H1 (cell line): Measurements from ENCODE around the gene CEP126. TPM values are rescaled to one million over a fixed set of nuclear protein-coding genes. Genes with fewer than 3 reads are reported as not detected.

Experiments used
- CTCF ChIA-PET: fragments of 300-600 bp; sonication (Branson Sonifier 250); formaldehyde crosslinking; loops from one replicate; lab custom pipeline; 2021; ENCODE audit not compliant: partially characterized antibody; lab: Charles Lee
- POLR2A ChIA-PET: fragments of 300-600 bp; sonication (Branson Sonifier 250); formaldehyde crosslinking; loops from one replicate; lab custom pipeline; 2021; ENCODE audit warnings: inconsistent platforms; ENCODE audit not compliant: partially characterized antibody; lab: Charles Lee
- DNase-seq, 2 experiments: peaks; one replicate each; pipeline versions ENCODE4 v3.0.0 to v3.0.0-alpha.2; 2010 to 2022; ENCODE audit warnings: low spot score in 2 of 2, low read depth in 1 of 2, mixed read lengths in 1 of 2
- FAIRE-seq: peaks from 2 replicates; lab custom pipeline; 2011; peaks lifted over from hg19 to GRCh38; lab: Jason Lieb, UNC
- H2AFZ ChIP-seq: 2 replicates; pipeline ENCODE4 v1.8.1; 2012; ENCODE audit warnings: low read length, inconsistent platforms
- H2AK5ac ChIP-seq: 2 replicates; pipeline ENCODE4 v1.6.1; 2013; ENCODE audit warnings: low read depth, low read length
- H2BK120ac ChIP-seq: replicated peaks from 2 replicates; pipeline ENCODE3; 2013; ENCODE audit warnings: low read depth, low read length, inconsistent platforms
- H2BK12ac ChIP-seq: 2 replicates; pipeline ENCODE4 v1.6.1; 2013; ENCODE audit warnings: low read depth, low read length
- H2BK15ac ChIP-seq: 2 replicates; pipeline ENCODE4 v1.6.1; 2013; ENCODE audit warnings: low read length
- H2BK20ac ChIP-seq: 2 replicates; pipeline ENCODE4 v1.6.1; 2013; ENCODE audit warnings: low read length
- H2BK5ac ChIP-seq: 2 replicates; pipeline ENCODE4 v1.6.1; 2013; ENCODE audit warnings: low read depth, low read length
- H3K14ac ChIP-seq: 2 replicates; pipeline ENCODE4 v1.6.1; 2013; ENCODE audit warnings: inconsistent platforms; ENCODE audit not compliant: insufficient read length
- H3K18ac ChIP-seq: 2 replicates; pipeline ENCODE4 v1.6.1; 2013; ENCODE audit warnings: low read length; ENCODE audit errors: extremely low read depth
- H3K23ac ChIP-seq: 2 replicates; pipeline ENCODE4 v1.6.1; 2013; ENCODE audit warnings: inconsistent platforms; ENCODE audit not compliant: insufficient read length
- H3K23me2 ChIP-seq: 2 replicates; pipeline ENCODE4 v1.6.1; 2013; ENCODE audit warnings: low read depth, low read length
- H3K27ac ChIP-seq: 2 replicates; pipeline ENCODE4 v1.6.1; 2011; ENCODE audit warnings: low read depth, low read length, inconsistent platforms
- H3K27me3 ChIP-seq, 4 experiments: replicated peaks in 1 of 4; 1 replicate in 1 of 4; 2 replicates in 3 of 4; pipeline versions ENCODE4 v1.6.1 to v1.8.1; 2011 to 2013; ENCODE audit warnings: low read length in 3 of 4, mild to moderate bottlenecking in 3 of 4, inconsistent platforms in 2 of 4, mixed read lengths in 2 of 4, moderate library complexity in 1 of 4; ENCODE audit not compliant: control insufficient read depth in 3 of 4, insufficient read depth in 3 of 4; ENCODE audit errors: extremely low read depth in 1 of 4
- H3K36me3 ChIP-seq, 4 experiments: 2 replicates each; pipeline versions ENCODE4 v1.6.1 to v1.8.1; 2011 to 2013; ENCODE audit warnings: mild to moderate bottlenecking in 4 of 4, low read length in 3 of 4, moderate library complexity in 2 of 4, control low read depth in 1 of 4, inconsistent platforms in 1 of 4; ENCODE audit not compliant: insufficient read depth in 4 of 4, control insufficient read depth in 2 of 4
- H3K4ac ChIP-seq: replicated peaks from 2 replicates; pipeline ENCODE3; 2013; ENCODE audit warnings: low read length, low read depth, mixed read lengths, inconsistent platforms; ENCODE audit not compliant: insufficient read length
- H3K4me1 ChIP-seq, 4 experiments: replicated peaks in 1 of 4; 1 replicate in 1 of 4; 2 replicates in 3 of 4; pipeline versions ENCODE4 v1.6.1 to v1.8.1; 2011 to 2013; ENCODE audit warnings: low read length in 3 of 4, inconsistent platforms in 2 of 4, mixed read lengths in 1 of 4; ENCODE audit not compliant: insufficient read depth in 4 of 4, control insufficient read depth in 3 of 4
- H3K4me2 ChIP-seq, 2 experiments: 2 replicates each; pipeline versions ENCODE4 v1.6.1 to v1.8.1; 2011 to 2013; ENCODE audit warnings: low read depth in 2 of 2, low read length in 2 of 2, control low read depth in 1 of 2, inconsistent platforms in 1 of 2, mild to moderate bottlenecking in 1 of 2; ENCODE audit not compliant: insufficient read depth in 1 of 2
- H3K4me3 ChIP-seq, 4 experiments: fragments of 200-600, 300-600 bp in 1 of 4; sonication (generic), shearing (Covaris generic), sonication (Bioruptor Twin) in 1 of 4; 2 replicates each; pipeline versions ENCODE4 v1.5.1 to v1.8.1; 2011 to 2016; ENCODE audit warnings: low read length in 4 of 4, low read depth in 3 of 4, control low read depth in 2 of 4, inconsistent platforms in 2 of 4, mild to moderate bottlenecking in 2 of 4, mixed read lengths in 1 of 4, moderate library complexity in 1 of 4; ENCODE audit not compliant: insufficient read depth in 2 of 4; ENCODE audit errors: extremely low read depth in 1 of 4
- H3K56ac ChIP-seq: replicated peaks from 2 replicates; pipeline ENCODE3; 2013; ENCODE audit warnings: low read depth, mild to moderate bottlenecking, mixed read lengths, low read length, inconsistent platforms; ENCODE audit not compliant: insufficient read length
- H3K79me1 ChIP-seq: 2 replicates; pipeline ENCODE4 v1.6.1; 2013; ENCODE audit warnings: low read depth, low read length, control low read depth
- H3K79me2 ChIP-seq, 2 experiments: 2 replicates each; pipeline versions ENCODE4 v1.6.1 to v1.8.1; 2012 to 2013; ENCODE audit warnings: low read length in 2 of 2, mild to moderate bottlenecking in 2 of 2, inconsistent platforms in 1 of 2; ENCODE audit not compliant: insufficient read depth in 2 of 2, control insufficient read depth in 1 of 2
- H3K9ac ChIP-seq, 4 experiments: replicated peaks in 1 of 4; 1 replicate in 1 of 4; 2 replicates in 3 of 4; pipeline versions ENCODE4 v1.6.1 to v1.8.1; 2011 to 2013; ENCODE audit warnings: low read depth in 3 of 4, low read length in 3 of 4, control low read depth in 2 of 4, mild to moderate bottlenecking in 2 of 4, moderate library complexity in 2 of 4, inconsistent platforms in 1 of 4; ENCODE audit errors: extremely low read depth in 1 of 4
- H3K9me3 ChIP-seq, 2 experiments: 2 replicates each; pipeline versions ENCODE4 v1.6.1 to v1.8.1; 2012 to 2013; ENCODE audit warnings: mild to moderate bottlenecking in 2 of 2, moderate library complexity in 2 of 2, control low read depth in 1 of 2, inconsistent platforms in 1 of 2, low read depth in 1 of 2, low read length in 1 of 2, mixed read lengths in 1 of 2; ENCODE audit not compliant: insufficient read depth in 2 of 2
- H4K20me1 ChIP-seq, 2 experiments: replicated peaks in 1 of 2; 2 replicates each; pipeline versions ENCODE3 to v1.8.1; 2011 to 2013; ENCODE audit warnings: inconsistent platforms in 2 of 2, low read length in 2 of 2, mild to moderate bottlenecking in 1 of 2; ENCODE audit not compliant: insufficient read depth in 2 of 2, control insufficient read depth in 1 of 2
- H4K5ac ChIP-seq: 2 replicates; pipeline ENCODE4 v1.6.1; 2013; ENCODE audit warnings: low read length, low read depth, mixed read lengths, inconsistent platforms; ENCODE audit not compliant: insufficient read length
- H4K8ac ChIP-seq: 2 replicates; pipeline ENCODE4 v1.8.0; 2013; ENCODE audit warnings: mild to moderate bottlenecking, moderate library complexity, low read length, inconsistent platforms; ENCODE audit not compliant: insufficient read depth; ENCODE audit errors: extremely low read depth
- H4K91ac ChIP-seq: replicated peaks from 2 replicates; pipeline ENCODE3; 2013; ENCODE audit warnings: low read length, mixed read lengths, inconsistent platforms; ENCODE audit not compliant: insufficient read length
- CBX5 ChIP-seq: fragments of 300-800, 300-1000 bp; sonication (generic); IDR thresholded peaks from 2 replicates; pipeline ENCODE4 v1.7.1; 2016; ENCODE audit warnings: antibody characterized with exemption, low read length, low read depth
- CTCF ChIP-seq, 3 experiments: IDR thresholded peaks; 1 replicate in 2 of 3; 2 replicates in 1 of 3; pipeline versions ENCODE4 v1.5.1 to v1.6.1; 2011; ENCODE audit warnings: low read length in 3 of 3, mild to moderate bottlenecking in 3 of 3, inconsistent platforms in 2 of 3, low read depth in 1 of 3, moderate library complexity in 1 of 3; ENCODE audit not compliant: insufficient read depth in 1 of 3; ENCODE audit errors: control extremely low read depth in 1 of 3
- GABPA ChIP-seq: IDR thresholded peaks from 2 replicates; pipeline ENCODE4 v1.6.1; 2011; ENCODE audit warnings: mild to moderate bottlenecking, low read length, moderate library complexity, borderline replicate concordance; ENCODE audit not compliant: insufficient read depth
- HDAC6 ChIP-seq: IDR thresholded peaks from one replicate; pipeline ENCODE4 v1.7.1; 2012; ENCODE audit warnings: low read depth, mild to moderate bottlenecking, inconsistent platforms, low read length, moderate library complexity
- MAFK ChIP-seq: IDR thresholded peaks from 2 replicates; pipeline ENCODE4 v1.6.1; 2012; ENCODE audit warnings: low read depth, mild to moderate bottlenecking, improper control_type of control experiment, low read length
- RNF2 ChIP-seq: fragments of 200-900, 300-1000 bp; sonication (generic); IDR thresholded peaks from 2 replicates; pipeline ENCODE4 v1.7.1; 2016; ENCODE audit warnings: borderline replicate concordance, low read depth, mild to moderate bottlenecking, antibody characterized with exemption, low read length; ENCODE audit not compliant: poor library complexity, severe bottlenecking; ENCODE audit errors: missing control alignments
- SIN3A ChIP-seq, 2 experiments: IDR thresholded peaks in 1 of 2; conservative IDR thresholded peaks in 1 of 2; 2 replicates each; pipeline ENCODE4 v1.6.1; 2011 to 2012; ENCODE audit warnings: low read length in 2 of 2, improper control_type of control experiment in 1 of 2, low read depth in 1 of 2, mild to moderate bottlenecking in 1 of 2
- TAF7 ChIP-seq: optimal IDR thresholded peaks from 2 replicates; pipeline ENCODE3; 2011; ENCODE audit warnings: low read depth, mild to moderate bottlenecking, inconsistent platforms, low read length, moderate library complexity, borderline replicate concordance
- ZNF274 ChIP-seq: IDR thresholded peaks from 2 replicates; pipeline ENCODE4 v1.7.0; 2012; ENCODE audit warnings: low read length, borderline replicate concordance; ENCODE audit errors: extremely low read depth
- WGBS, 2 experiments: shearing (Covaris generic) in 1 of 2; methylation state at CpG; one replicate each; pipeline versions ENCODE4 v1.1.6 to v1.1.7; 2013 to 2015; ENCODE audit warnings: low lambda C conversion rate in 2 of 2, mixed read lengths in 2 of 2, inconsistent platforms in 1 of 2, low coverage in 1 of 2, missing lambda C conversion rate in 1 of 2; ENCODE audit not compliant: insufficient replicate concordance in 2 of 2, insufficient coverage in 1 of 2, insufficient read length in 1 of 2; ENCODE audit errors: extremely low coverage in 1 of 2, missing lambda C conversion rate in 1 of 2; 5-methylcytosine and 5-hydroxymethylcytosine counted together
- polyA plus RNA-seq, 7 experiments: library from polyadenylated mRNA; depleted of rRNA in 3 of 7; stranded (reverse) in 5 of 7; unstranded in 2 of 7; fragments of >200 nt in 5 of 7; fragments of 200-250 nt in 2 of 7; gene quantifications; 1 replicate in 5 of 7; 2 replicates in 1 of 7; 4 replicates in 1 of 7; pipeline versions ENCODE4 v1.2.1 to v1.2.3, GENCODE V29; 2011 to 2013; ENCODE audit warnings: missing spikeins in 2 of 7, mixed read lengths in 2 of 7
- total RNA-seq: library from RNA; stranded (reverse); fragmentation: NEBNext Ultra II Directional; extraction: Animal tissue kit (Norgen Biotek cat#: 25700); gene quantifications from 2 replicates; pipeline ENCODE4 v1.2.1, GENCODE V29; 2021
- TF ChIP-seq, protein P1 (sequence below): IDR thresholded peaks from 2 replicates; pipeline ENCODE4 v1.6.1; 2012; ENCODE audit warnings: inconsistent platforms

Gene CEP126
- total and polyA plus RNA-seq, 2 of the 8 experiments (the other 6 are each of a cell fraction or from before 2014, with no cell fraction given): 0.76 to 1.9 TPM

DNA sequence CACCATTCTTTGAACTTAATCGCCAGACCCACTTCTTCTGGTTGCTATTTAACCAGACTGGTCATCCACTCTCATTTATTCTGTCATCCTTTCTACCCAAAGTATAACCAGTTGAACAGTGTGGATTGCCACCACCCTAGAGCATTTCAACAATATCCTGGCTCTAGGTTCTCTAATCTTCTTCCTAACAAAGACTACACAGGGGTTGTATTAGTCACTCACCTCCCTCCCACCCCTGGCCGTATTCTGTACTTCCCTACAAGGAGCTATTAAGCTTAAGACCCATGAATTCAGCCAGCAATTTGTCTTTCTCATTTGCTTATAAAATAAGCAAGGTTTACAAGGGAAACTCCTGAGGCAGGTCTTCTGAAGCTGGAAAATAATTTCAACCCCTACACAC lies 46.9 kb upstream of the CEP126 start:
- no peaks in the 10 kb centered on the region for H3K79me2 ChIP-seq
- no peaks in the 10 kb centered on the region for H3K36me3 ChIP-seq
- no peak overlapping the region for H4K8ac ChIP-seq
- H3K4me1 ChIP-seq: no peaks in the 10 kb centered on the region
- no peaks in the 10 kb centered on the region for H3K23me2 ChIP-seq
- H3K9ac ChIP-seq: no peak overlapping the region
- CTCF ChIA-PET: interaction anchor here (1.0 to 1.8 kb wide), 3 partner anchors 11 to 141 kb away, joined by 4 to 6 read pairs (median 6); no protein-coding TSS in a partner anchor
- no peaks in the 10 kb centered on the region for H3K79me1 ChIP-seq
- H3K23ac ChIP-seq: no peak overlapping the region
- no peak overlapping the region for H2BK12ac ChIP-seq
- POLR2A ChIA-PET: no interaction called here
- H3K14ac ChIP-seq: no peak overlapping the region
- no peak overlapping the region for H2AK5ac ChIP-seq
- no peak overlapping the region for H4K5ac ChIP-seq
- no peak overlapping the region for H3K4ac ChIP-seq
- 91% methylated on average over 2 of the region's 2 CpGs; no CpG with 5 or more reads in 1 of the 2 experiments for WGBS, 2 experiments
- no peak overlapping the region for H2BK15ac ChIP-seq
- H3K27me3 ChIP-seq: no peaks in the 10 kb centered on the region
- no peak overlapping the region for H3K56ac ChIP-seq
- H4K20me1 ChIP-seq: no peaks in the 10 kb centered on the region
- DNase-seq (no peak), FAIRE-seq (no peak)
- no peak overlapping the region for H3K27ac ChIP-seq
- H4K91ac ChIP-seq: no peak overlapping the region
- no peak overlapping the region for H2BK120ac ChIP-seq
- no peak overlapping the region for H2AFZ ChIP-seq
- H3K9me3 ChIP-seq: peaks cover 4 to 7% of the 10 kb centered on the region in 2 experiments; a peak in 2 of 4 replicates
- H3K4me2 ChIP-seq: no peak overlapping the region
- no peak overlapping the region for H2BK20ac ChIP-seq
- H3K18ac ChIP-seq: no peak overlapping the region
- no peak overlapping the region for H2BK5ac ChIP-seq
- no peak overlapping the region for H3K4me3 ChIP-seq
- TF ChIP-seq MAFK (no peak), ZNF274 (no peak), HDAC6 (no peak), GABPA (no peak), RNF2 (no peak), CBX5 (no peak), CTCF (IDR thresholded peaks at IDR 0.05; ENCODE audit: control extremely low read depth in 1 of 3, insufficient read depth in 1 of 3, low read depth in 1 of 3, low read length in 3 of 3) (no peak), TAF7 (no peak), SIN3A (conservative IDR thresholded peaks at IDR 0.05 in 1 of 2, IDR thresholded peaks at IDR 0.05 in 1 of 2; ENCODE audit: low read depth in 1 of 2, low read length in 2 of 2) (no peak)
- TF ChIP-seq, protein P1, sequence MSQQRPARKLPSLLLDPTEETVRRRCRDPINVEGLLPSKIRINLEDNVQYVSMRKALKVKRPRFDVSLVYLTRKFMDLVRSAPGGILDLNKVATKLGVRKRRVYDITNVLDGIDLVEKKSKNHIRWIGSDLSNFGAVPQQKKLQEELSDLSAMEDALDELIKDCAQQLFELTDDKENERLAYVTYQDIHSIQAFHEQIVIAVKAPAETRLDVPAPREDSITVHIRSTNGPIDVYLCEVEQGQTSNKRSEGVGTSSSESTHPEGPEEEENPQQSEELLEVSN: no peak
